ENCODE measurements around the gene GABRG3.

- TF ChIP-seq, protein P1, sequence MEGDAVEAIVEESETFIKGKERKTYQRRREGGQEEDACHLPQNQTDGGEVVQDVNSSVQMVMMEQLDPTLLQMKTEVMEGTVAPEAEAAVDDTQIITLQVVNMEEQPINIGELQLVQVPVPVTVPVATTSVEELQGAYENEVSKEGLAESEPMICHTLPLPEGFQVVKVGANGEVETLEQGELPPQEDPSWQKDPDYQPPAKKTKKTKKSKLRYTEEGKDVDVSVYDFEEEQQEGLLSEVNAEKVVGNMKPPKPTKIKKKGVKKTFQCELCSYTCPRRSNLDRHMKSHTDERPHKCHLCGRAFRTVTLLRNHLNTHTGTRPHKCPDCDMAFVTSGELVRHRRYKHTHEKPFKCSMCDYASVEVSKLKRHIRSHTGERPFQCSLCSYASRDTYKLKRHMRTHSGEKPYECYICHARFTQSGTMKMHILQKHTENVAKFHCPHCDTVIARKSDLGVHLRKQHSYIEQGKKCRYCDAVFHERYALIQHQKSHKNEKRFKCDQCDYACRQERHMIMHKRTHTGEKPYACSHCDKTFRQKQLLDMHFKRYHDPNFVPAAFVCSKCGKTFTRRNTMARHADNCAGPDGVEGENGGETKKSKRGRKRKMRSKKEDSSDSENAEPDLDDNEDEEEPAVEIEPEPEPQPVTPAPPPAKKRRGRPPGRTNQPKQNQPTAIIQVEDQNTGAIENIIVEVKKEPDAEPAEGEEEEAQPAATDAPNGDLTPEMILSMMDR (IDR thresholded peaks at IDR 0.05; ENCODE audit: insufficient read depth, low read length, poor library complexity, severe bottlenecking): no peak
- TF ChIP-seq EZH2phosphoT487 (conservative IDR thresholded peaks at IDR 0.05; ENCODE audit: low read length): no peak
Measured at GRCh38 chr15:26972636-26973035, 1.7 kb downstream of the GABRG3 start.
